Stimulated activated CD8-positive, alpha-beta memory T cell treated with anti-CD3 and anti-CD28 coated beads, Interleukin-2, amount 100 ng/mL, for 1 hour (primary cell): ENCODE results near the gene EIF2AK2.
A peak's percentile ranks its signal among the peaks of the same experiment; 100 is the strongest.

Experiments
- DNase-seq, 2 donors: peaks; one replicate each; pipeline ENCODE4 v3.0.0-alpha.2; 2020; ENCODE audit warnings: low read depth in 2 of 2

The EIF2AK2 gene

DNA sequence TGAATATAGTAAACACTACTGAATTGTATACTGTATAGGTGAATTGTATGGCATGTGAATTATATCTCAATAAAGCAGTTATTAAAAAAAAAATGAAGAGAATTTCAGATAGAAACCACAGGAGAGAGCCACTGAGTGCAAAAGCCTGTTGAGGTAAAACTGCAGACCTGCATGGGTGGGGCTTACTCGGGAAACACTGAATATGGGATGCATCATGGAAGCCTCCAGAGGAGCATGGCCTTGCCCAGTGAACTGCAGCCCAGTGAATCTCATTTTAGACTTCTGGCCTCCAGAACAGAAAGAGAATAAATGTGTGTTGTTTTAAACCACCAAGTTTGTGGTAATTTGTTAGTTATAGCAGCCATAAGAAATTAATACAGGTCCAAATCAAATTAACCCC is 56.7 kb downstream of the EIF2AK2 start:
- no peak for DNase-seq

DNA sequence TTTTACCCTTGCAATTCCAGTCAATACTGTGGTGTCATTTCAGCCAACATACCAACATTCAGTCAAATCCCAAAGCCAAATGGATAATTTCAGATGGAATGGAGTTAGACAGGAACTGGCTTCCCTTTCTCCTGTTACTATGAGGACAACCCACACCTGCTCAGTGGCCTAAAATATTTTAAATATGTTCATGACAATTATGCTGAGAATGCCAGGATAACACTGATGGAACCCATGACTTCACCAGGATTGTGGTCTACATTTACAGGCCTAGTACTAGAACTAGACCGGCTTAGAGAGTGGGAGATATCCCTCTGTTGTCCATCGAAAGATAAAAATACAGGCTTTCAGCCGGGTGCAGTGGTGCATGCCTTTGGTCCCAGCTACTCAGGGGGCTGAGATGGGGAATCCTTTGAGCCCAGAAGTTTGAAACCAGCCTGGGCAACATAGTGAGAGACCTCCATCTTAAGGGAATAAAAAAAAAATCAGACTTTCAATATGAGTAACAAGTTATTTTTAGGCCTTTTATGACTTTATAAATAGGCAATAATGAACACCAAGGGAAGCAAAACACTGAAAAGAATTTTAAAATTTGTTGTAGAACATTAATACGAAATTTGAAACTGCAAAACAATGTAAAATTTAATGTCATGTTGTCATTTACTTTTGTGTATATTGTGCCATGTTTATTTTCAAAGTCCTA is 58.2 kb downstream of the EIF2AK2 start:
- DNase-seq, result no peak

DNA sequence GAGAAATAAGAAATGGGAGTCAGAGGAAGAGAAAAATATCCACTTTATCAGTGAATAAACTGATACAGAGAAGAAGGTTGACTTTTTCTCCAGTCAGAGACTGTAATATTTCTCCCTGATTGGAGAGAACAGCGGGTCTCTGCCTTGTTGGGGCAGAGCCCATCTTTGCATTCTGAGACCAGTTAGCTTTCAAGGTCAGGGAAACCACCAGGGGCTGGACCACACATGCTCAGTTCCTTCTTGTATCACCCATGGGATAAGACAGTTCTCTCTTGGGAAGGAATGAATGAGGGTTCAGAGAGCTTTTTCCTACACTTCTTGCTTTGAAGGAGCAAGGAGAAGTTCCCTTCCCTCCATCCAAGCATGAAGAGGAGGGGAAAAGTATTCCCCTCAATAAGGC is 60.2 kb downstream of the EIF2AK2 start:
- DNase-seq, result no peak

DNA sequence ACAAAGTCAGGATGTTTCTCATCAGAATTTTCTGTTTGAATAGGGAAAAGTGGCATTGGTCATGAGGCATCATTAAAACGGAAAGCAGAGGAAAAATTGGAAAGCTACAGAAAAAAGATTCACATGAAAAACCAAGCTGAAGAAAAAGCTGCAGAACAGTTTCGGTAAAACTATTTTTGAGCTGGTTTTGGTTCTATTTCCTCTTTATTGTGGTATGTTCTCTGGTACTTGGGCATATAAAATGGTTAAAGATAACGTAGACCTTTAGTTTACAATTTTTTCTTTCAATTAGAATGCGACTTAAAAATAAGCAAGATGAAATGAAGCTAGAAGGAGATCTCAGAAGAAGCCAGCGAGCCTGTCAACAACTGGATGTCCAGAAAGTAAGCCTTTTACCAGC is 64.9 kb downstream of the EIF2AK2 start:
- DNase-seq, result no peak

DNA sequence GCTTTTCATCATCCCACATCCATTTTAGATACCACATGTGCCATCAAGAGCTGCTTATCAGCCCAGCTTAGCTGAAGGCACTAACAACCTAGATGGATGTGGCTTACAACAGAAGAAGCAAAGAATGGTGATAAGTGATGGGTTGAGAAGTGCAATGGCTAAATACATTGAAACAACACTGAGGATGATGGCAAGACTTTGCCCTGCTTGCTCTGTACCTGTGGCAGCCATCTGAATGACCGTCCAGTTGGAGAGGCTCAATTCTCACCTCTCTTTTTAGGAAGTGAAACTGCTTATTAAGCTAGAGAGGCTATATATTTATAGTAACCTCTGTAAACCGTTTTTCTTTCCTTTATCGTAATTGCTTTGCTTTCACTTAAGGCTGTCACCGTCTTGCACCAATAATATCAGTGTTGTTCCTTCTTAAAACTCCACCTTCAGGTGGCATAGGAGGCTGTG is 66.7 kb downstream of the EIF2AK2 start:
- no peak for DNase-seq

DNA sequence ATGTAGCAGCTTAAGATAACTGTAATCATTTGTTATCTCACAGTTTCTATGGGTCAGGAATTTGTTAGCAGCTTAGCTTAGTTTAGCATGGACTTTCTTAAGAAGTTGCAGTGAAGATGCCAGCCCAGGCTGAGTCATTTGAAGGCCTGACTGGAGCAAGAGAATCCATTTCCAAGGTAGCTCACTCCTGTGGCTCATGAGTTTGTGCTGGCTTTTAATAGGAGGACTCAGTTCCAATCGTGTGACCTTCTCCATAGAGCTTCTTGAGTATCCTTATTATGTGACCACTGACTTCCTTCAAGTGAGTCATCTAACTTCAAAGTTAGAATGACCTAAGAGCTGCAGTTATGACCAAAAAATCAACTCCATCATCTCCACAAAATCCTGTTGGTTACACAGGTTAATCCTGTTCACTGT is 71.0 kb downstream of the EIF2AK2 start:
- no peak for DNase-seq

DNA sequence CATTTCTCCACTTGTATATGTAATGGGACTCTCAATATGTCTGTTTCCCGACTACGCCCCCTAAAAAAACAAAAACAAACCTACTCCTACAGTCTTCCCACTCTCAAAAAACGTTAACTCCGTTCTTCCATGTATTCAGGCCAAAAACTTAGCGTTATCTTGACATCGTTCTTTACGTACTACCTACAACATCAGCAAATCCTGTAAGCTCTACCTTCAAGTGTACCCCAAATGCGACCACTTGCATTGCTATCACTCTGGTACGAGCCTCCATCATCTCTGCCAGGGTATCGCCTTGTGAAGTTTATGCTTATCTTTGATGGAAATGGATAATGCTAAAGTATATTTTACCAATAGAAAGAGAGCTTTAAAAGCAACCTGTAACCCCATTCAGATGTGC is 72.0 kb downstream of the EIF2AK2 start:
- no peak for DNase-seq

DNA sequence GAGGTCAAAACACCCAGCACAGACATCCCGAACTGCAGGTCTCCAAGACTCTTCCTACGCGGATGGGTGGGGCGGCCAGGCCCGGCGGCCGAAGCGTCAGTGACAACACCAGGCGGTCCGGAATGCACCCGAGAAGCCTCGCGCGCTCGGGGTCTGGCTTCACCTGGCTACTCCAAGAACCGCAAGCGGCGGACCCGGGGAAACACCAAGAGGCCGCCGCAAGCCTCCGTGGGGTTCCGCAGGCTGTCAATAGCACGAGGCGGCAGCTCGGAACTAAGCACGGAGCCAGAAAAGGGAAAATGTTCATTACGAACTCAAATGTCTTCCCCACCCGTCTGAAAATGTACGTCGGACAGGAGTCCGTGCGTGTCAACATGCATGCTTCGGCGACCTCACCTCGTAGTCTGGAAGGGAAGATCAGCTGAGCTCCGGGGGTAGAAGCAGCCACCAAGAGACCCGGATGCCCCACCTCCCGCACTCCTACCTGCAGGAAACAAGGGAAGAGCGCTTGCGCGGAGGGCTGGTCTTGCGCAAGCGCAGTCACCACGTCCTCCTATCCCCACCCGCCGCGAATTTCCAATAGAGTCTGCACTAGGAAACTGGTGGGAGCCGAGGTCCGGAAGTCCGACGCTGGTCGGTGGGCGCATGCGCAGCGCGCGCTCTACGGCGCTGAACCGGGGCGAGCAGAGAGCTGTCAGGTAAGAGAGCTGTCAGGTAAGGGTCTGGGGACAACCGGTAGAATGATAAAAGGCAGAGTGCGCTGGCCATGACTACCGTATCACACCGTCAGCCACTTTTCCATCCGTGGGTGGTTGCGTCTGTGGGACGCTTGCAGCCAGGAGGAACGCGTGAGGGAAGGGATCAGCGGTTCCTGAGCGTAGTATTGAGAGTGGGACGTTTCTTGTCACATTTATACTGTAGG is 72.6 kb downstream of the EIF2AK2 start, which contains the start of the genes GPATCH11 and HEATR5B:
Gene GPATCH11, plus strand, starts transcription at position 646 of the 922 bp plus-strand sequence. CDS start 3,864 bp downstream, outside the sequence.
Gene HEATR5B, minus strand, starts transcription at position 500 of the 922 bp plus-strand sequence. CDS start 958 bp downstream, outside the sequence.
- DNase-seq, result peak; percentile 81 to 85

DNA sequence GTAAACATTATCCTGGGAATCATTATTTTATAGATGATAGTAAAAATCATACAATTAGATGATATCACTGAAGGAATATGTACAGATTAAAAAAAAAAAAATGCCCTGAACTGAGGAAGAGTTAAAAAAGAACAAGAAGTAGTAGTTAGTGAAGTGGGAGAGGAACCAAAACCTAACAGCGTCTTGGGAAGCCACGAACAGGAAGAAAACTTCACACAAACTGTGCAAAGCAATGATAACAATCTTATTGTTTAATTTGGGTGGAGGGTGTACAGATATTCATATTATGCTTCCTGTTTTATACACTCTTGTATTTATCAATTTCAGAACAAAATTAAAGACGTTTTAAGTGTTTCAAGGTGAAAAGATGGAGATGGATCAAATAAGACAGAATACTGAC is 76.1 kb downstream of the EIF2AK2 start:
- DNase-seq, result no peak

DNA sequence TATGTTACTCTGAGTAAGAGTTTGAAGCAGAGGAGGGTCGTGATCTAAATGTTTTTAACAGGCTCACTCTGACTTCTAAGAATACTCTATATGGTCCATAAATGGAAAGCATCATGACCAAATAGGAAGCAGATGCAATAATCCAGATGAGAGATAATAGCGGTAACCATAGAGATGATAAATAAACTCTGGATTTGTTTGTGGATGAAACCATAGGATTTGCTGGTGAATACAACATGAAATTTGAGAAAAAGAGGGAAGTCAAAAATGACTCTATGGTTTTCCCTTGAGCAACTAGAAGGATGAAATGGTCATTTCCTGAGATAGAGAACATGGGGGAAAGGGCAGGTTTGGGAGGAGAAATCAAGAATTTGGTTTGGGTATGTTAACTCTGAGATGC is 76.5 kb downstream of the EIF2AK2 start:
- DNase-seq, result no peak

DNA sequence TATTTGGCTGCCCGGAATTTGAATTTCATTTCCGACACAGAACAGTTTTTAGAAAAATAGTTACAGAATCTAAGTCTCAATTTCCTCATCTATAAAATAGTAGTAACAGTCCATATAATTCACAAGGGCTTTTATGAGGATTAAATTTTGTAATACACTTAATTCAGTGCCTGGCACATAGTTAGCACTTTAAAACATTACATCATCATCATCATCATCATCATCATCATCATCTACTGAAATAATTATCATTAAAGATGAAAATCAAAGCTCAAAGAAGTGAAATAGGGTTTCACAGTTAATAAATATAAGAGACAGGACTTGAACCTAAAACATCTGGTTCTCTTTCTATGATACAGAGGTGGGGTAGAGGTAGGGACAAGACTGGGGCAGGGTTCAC is 85.8 kb downstream of the EIF2AK2 start:
- no peak for DNase-seq

DNA sequence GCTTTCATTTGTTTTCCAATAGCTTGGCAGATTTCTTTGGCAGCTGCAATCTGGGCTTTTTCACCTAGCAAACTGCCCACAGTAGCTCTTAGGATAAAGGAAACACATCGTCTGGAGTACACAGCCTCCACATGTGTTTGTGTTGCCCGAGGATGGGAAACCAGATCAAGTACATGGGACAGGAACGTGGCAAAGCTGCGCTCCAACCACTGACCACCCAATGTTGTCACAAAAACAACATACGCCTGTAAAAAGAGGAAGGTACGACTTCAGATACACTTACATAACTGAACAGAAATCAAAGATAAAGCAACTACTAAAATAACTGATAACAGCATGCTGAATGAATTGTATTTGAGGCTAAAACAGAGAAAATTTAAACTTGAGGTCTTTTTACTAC is 88.1 kb downstream of the EIF2AK2 start:
- no peak for DNase-seq

DNA sequence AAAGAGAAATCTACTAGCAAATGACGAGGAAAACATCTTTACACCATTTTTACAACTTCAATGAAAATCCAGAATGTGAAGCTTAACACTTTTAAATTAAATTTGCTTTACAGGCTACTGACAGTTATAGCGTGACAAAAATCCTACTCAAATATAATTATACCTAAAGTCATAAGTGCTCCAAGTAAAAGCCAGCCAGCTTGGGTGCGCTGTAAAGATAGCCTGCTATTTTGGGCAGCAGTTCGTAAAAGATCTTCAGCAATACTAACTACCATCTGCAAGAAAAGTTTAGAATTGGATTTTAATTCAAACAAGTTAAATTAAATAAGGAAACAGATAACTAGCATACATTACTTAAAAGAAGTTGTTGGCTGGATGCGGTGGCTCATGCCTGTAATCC is 95.0 kb downstream of the EIF2AK2 start:
- no peak for DNase-seq

DNA sequence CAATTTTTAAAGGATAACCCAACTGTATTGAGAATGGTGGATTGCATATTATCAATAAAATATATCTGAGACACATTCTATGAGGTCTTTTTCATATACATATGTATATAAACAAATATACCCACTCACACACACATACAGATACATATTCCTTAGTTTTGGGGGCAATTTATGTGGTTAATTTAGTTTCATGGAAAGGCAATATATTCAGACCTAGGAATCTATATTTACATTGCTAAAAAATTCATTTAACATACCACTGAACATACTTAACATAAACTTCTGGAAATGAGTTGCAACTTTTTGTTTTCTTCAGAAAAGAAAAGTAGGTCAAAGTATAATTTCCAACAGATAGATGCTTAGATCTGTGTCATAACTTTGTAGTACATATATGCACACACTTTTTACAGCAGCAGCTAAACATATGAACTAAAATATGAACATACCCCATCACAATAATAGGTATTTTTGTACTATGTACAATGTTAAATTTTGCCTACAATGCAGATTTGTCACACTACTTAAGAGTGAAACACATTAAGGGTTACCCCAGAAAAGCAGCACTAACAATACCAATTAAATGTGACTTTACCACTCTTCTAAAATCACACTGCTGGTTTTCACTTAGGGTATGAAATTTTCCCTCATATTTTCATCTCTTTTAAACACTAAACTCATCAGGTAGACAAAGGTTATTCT is 95.6 kb downstream of the EIF2AK2 start:
- no peak for DNase-seq

DNA sequence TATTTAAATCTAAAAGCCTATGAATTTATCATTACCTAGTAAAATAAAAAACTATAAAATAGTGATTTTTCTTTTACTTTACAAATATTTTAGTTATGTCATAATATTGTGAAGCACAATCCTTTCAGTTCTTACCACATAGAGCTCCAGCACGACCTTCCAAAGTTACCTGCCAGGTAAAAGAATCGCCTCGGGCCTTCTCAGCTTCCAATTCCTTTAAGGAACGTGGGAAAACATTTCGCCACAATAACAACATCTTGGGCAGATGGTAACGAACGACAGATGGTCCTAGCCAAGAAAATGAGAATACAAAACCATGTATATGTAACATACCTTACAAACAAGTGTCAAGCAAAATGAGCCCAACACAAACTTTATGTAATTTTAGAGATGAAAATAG is 96.3 kb downstream of the EIF2AK2 start:
- no peak for DNase-seq

DNA sequence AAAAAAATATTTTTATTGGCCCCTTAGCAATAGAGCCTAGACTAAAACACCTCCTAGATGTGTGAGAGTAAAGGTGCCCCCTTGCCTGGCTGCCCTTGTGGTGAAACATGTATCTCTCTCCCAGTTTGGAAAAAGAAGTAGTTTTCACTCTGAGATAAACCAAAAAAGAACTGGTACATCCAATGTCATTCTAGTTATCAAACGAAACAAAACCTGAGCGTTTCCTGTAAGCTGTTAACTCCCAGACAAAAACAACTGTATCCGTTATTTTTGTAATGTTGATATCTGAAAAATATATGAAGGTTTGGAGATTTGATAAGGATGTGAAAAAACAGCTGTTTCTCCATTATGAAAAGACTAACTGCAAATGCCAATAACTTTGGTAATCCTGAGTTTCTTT is 96.9 kb downstream of the EIF2AK2 start:
- no peak for DNase-seq

DNA sequence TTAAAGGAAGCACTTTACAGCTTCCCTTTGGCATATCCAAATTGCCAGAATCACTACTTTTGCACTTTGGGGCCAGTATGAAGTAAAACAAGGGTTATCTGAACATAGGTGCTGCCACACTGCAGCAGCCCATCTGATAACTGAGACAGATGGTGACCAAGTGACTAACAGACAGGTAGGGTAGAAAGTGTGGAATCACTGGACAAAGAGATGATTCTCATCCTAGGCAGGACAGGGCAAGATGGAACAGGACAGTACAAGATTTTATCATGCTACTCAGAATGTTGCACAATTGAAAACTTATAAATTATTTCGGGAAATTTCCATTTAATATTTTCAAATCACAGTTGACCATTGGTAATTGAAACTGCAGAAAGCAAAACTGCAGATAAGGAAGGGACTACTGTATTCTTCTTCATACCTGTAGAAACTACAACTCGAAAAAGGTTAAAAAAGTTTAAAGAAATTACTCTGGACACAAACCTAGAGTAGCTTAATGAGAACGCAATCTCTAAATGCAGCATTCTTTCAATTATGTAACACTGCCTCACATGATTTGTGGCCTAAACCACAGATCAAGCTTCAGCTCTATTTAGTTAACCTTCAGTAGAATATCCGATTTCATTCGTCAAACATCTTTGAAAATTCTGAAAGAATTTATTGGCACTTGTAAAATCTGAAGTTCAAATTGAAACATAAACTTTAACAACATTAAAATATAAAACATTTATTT is 104.0 kb downstream of the EIF2AK2 start:
- DNase-seq, result no peak
